ENCODE data around the gene REN.

DNA sequence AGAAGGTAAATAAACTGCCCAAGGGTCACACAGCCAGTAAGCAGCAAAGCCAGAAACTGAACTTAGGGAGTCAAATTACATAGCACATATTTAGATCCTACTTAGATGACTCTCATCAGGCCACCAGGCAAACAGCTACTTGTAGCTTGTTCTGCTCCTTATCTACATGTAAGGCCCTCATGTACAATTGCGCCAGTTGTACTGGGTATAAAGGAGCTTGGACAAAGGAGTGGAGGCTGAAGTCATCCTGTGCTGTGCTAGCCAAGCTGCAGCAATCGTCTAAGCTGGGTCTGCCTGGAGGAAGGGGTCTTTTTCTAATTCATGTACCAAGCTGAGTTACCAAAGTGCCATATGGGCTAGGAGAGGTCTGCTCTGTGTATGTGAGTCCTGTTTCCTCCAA is 27.0 kb downstream of the REN start:
- TF ChIP-seq, protein P1, sequence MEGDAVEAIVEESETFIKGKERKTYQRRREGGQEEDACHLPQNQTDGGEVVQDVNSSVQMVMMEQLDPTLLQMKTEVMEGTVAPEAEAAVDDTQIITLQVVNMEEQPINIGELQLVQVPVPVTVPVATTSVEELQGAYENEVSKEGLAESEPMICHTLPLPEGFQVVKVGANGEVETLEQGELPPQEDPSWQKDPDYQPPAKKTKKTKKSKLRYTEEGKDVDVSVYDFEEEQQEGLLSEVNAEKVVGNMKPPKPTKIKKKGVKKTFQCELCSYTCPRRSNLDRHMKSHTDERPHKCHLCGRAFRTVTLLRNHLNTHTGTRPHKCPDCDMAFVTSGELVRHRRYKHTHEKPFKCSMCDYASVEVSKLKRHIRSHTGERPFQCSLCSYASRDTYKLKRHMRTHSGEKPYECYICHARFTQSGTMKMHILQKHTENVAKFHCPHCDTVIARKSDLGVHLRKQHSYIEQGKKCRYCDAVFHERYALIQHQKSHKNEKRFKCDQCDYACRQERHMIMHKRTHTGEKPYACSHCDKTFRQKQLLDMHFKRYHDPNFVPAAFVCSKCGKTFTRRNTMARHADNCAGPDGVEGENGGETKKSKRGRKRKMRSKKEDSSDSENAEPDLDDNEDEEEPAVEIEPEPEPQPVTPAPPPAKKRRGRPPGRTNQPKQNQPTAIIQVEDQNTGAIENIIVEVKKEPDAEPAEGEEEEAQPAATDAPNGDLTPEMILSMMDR (IDR thresholded peaks at IDR 0.05; ENCODE audit: insufficient read depth, low read length), result no peak
- TF ChIP-seq, protein P2, sequence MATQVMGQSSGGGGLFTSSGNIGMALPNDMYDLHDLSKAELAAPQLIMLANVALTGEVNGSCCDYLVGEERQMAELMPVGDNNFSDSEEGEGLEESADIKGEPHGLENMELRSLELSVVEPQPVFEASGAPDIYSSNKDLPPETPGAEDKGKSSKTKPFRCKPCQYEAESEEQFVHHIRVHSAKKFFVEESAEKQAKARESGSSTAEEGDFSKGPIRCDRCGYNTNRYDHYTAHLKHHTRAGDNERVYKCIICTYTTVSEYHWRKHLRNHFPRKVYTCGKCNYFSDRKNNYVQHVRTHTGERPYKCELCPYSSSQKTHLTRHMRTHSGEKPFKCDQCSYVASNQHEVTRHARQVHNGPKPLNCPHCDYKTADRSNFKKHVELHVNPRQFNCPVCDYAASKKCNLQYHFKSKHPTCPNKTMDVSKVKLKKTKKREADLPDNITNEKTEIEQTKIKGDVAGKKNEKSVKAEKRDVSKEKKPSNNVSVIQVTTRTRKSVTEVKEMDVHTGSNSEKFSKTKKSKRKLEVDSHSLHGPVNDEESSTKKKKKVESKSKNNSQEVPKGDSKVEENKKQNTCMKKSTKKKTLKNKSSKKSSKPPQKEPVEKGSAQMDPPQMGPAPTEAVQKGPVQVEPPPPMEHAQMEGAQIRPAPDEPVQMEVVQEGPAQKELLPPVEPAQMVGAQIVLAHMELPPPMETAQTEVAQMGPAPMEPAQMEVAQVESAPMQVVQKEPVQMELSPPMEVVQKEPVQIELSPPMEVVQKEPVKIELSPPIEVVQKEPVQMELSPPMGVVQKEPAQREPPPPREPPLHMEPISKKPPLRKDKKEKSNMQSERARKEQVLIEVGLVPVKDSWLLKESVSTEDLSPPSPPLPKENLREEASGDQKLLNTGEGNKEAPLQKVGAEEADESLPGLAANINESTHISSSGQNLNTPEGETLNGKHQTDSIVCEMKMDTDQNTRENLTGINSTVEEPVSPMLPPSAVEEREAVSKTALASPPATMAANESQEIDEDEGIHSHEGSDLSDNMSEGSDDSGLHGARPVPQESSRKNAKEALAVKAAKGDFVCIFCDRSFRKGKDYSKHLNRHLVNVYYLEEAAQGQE (IDR thresholded peaks at IDR 0.05; ENCODE audit: insufficient replicate concordance, low read depth), result no peak
- TF ChIP-seq POLR2AphosphoS5 (IDR thresholded peaks at IDR 0.05; ENCODE audit: low read depth), result no peak
- no peak for TF ChIP-seq SPI1 (IDR thresholded peaks at IDR 0.05; ENCODE audit: borderline replicate concordance, low read depth)

Measured in HL-60 (cell line).